Left forelimb (tissue), 1 donor: ENCODE data around the gene PPP2R2C.

Source experiments
- DNase-seq: peaks from one replicate; pipeline ENCODE4 v3.0.0-alpha.2; 2018; ENCODE audit warnings: low spot score

Gene PPP2R2C

DNA sequence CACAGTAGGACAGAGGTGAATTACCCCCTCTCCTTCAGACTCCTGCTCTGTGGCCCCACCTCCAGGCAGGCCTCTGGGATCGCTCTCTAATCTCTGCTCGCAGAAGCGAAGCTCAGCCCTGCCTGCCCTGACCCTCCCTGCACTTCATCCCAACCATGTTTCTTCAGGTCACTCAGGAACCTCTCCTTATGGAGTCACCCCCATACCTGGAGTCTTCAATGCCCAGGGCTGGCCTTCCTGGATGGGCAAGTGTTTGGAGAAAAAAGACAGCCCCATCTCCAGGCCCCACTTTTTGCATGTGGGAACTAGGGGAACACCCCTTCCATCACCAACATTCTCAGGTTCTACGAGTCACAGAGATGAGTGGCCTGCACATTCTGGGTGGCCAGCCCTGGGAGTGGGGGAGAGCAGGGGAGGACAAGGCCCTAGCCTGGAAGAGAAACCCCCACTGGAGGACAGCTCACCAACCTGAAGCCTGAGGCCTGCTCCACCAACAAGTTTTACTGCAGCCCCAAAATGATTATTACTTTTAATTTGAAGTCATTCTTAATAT, 90.8 kb downstream of the PPP2R2C start:
- no peak for DNase-seq

GRCh38 chr4:6380746-6381410, 91.5 kb downstream of the PPP2R2C start:
- DNase-seq: no peak

DNA sequence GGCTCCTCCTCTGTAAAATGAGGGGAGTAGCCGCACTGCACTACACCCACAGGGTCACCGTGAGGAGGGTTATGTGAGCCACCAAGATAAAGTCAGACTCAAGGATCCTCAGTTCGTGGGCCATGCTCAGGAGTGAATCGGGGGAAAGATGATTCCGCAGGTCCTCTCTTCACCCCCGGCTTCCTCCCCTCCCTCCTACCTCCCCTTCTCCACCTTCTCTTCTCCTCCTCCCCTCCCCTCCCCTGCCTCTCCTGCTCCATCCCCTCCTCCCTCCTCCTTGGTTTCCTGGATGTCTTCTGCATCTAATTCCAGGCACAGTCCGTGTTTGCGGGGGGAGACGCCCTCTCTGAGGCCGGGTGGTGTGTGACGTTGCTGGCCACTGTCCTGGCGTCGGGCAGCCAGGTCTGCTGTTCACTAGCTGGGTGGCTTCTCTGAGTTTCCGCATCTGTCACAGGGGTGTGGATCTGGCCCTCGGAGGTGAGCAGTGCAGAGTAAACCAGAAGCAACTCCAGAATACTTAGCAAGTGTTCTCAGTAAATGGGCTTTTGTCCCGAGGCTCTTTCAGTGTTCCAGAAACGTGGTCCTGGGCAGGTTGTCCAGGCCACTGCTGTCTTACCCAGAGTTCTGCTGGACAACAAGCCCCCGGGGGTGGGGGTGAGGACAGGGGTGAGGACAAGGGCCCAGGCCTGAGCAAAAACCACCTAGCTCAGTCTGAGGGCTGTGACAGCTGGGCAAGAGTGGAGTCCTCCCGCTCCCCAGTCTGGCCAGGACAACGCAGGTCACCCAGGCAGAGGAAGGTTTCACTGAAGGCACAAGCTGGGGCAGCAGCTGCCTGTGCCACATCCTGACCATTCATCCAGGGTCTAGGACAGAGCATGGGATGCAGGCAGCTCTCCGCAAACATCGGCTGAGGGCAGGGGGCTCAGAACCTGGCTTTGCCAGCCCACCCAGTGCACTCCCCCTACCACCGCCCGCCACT, 92.4 kb downstream of the PPP2R2C start:
- no peak for DNase-seq

- DNase-seq: no peak
Measured at GRCh38 chr4:6378493-6379445, 93.6 kb downstream of the PPP2R2C start.

DNA sequence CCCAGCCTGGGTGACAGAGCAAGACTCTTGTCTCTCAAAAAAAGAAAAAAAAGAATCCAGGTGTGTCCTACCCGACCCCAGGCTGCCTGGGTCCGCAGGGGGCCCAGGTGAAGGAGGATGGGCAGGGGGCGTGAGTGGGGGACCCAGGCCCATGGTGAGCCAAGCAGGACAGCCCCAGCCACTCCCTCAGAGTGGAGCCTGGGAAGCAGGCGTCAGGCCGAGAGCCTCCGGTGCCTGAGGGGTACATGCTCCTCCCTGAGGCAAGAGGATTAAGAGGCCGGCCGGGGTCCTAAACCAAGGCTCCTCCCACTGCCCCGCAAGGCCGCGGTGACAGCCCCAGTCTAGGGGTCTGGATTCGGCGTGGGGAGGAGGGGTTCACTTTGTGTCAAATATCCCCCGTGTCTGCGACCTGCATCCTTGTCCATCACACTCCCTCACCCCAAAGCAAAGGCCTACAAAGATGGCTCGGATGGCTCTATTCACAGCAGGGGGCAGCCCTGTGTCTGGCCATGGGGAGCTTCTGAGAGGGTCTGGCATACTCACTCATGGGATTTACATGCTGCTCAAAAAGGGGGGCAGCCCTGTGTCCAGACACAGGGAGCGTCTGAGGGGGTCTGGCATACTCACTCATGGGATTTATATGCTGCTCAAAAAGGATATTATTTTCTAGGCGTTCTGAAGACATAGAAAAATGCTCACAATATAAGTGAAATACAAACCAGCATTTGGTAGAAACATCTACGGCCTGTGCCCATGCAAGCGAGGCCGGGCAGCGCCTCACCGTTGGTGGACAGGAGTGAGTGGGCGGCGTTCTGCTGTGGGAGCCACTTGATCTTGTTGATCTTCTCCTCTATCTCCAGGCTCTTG, 94.6 kb downstream of the PPP2R2C start:
- no peak for DNase-seq

GRCh38 chr4:6375620-6376295, 96.7 kb downstream of the PPP2R2C start:
- no peak for DNase-seq

DNA sequence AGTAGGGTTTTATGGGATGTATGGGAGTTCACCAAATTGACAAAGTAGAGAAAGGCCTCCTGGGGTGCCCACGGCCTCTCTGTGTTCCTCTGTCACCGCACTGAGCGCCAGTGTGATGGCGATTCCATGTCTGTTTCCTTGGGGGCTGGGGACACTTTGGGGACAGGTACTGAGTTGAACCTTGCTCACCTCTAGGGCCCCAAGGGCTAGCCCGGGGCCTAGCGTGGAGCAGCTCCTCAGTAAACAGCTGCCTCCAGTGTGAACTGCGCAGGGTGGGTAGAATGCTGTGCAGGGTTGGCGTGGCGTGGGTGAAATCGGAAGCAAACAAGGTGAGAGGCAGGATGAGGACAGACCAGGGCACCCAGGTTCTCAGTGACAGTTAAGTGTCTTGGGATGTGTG, 97.8 kb downstream of the PPP2R2C start:
- no peak for DNase-seq

DNA sequence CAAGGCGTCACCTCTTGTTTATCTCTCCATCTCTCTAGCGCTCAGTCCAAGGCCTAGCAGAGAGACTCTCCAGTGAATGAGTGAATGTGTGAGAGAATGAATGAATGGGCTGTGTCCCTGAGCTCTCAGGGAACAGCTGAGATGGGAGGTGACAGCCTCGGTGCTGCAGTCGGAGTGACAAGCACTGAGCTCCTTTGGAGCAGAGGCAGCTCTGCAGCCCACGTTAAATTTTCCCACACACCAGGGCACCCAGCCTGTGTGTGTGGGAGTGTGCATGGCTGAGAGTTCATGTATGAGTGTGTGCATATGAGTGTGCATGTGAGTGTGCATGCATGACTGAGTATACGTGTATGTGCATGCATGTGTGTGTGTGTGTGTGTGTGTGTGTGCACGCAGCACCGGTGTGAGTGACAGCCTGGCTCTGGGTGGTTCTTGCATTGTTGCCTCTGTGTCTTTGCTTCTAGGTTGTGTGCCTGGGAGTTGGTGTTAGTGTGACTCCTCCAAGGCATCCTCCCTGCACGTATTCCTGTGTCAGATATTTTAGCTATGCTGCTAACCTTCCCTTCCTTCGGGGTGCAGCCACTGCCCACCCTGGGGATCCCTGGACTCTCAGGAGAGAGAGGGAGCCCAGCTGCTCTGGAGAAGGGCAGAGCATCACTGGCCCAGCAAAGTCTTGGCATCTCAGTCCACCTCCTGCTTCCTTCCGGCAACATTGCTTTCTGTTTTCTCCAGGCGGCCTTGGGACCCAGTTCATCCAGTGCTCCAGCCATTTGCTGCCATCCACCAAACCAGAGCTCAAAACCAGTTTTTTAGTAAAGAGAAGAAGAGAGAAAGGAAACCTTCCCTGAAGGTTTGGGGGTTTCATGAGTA, 98.6 kb downstream of the PPP2R2C start:
- no peak for DNase-seq

- DNase-seq: no peak
Measured at GRCh38 chr4:6372649-6373525, 99.5 kb downstream of the PPP2R2C start.

GRCh38 chr4:6371812-6372211, 100.6 kb downstream of the PPP2R2C start:
- no peak for DNase-seq

DNA sequence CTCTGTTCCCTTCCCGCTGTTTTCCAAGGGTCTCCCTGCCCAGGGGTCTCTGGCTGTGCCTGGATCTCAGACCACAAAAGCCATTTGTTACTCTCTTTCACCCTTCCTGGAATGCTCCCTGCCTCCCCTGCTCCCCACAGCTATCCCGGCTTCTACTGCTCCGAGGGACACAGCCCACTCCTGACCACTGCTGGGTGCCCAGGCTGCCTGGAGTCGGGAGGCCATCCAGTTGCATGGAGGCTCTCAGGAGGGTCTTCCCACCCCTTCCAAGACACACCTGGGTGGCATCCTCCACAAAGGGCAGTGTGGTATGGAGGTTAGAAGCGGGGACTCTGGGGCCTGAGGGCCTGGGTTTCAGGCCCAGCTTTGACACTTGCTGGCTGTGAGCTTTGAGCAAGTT, 101.1 kb downstream of the PPP2R2C start:
- no peak for DNase-seq

GRCh38 chr4:6369924-6370645, 102.3 kb downstream of the PPP2R2C start:
- DNase-seq: no peak

DNA sequence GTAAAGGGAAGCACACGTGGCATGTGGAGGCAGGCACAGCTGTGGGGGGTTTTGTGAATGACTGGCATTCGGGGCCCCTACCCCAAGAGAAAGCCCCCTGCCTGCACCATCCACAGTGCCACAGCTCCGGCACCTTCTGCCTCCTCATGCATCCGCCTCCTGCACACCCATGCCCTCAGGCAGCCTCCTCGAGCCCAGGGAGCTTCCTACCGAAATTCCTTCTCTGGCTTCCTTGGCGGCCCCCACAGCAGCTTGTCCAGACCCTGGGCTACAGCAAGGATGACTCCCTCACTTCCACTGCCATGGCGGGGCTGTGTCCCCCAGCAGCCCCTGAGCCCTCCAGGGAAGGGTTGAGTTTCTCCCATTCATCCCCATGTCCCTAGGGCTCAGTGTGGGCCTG, 102.9 kb downstream of the PPP2R2C start:
- DNase-seq: no peak

DNA sequence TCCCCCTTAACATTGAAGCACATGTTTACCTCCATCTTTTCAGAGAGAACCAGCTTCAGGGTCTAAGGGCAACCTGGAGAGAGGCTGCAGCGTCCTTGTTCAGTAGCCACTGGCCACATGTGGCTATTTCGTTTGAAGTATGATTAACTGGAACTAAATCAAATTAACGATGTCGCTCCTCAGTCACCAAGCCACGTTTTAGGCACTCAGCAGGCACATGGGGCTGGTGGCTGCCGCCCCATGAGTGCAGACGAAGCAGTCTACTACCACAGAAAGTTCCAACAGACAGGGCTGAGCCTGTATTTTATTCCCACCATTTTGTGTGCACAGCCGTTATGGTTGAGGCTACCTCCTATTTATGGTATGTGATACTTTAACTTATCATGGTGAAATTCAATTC, 103.4 kb downstream of the PPP2R2C start:
- DNase-seq: no peak

DNA sequence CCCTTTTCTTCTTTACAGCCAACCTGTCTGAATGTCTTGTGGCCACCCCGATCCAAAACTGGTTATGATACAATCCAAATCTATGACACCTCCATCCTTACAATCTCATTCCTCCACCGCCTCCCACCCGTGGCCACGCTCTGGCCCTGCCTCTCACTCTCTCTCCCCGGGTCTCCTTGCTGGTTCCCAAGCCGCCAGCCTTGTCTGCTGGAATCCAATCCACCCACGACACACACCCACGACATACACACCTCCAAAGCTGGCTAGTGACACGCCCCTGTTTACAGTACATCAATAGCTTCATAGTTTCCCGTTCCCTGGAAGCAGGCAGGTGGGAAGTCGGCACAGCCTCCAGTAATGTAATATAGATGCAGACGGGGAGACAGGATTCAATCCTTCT, 103.8 kb downstream of the PPP2R2C start:
- no peak for DNase-seq

DNA sequence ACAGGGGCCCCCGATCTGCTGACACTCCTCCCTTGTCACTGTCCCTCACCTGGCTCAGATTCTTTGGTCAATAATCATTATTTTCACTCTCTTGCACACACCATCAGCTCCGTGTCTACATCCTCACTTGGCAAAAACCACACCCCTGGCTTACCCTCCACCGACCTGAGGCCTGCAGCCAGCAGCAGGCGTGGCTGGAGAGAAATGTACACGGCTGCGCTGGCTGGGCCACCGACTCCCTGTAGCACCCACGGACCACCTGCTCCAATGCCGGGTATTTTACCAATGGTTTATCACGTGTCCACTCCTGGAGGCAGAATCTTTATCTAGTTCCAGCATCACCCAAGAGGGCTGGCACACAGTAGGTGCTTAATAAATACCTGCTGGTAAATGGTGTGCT, 104.3 kb downstream of the PPP2R2C start:
- DNase-seq: no peak

- no peak for DNase-seq
Measured at GRCh38 chr4:6367371-6367851, 105.0 kb downstream of the PPP2R2C start.
